CD4-positive, alpha-beta T cell treated with Interleukin-6 for 4 hours (primary cell): ENCODE results near the gene LMBR1L.
"Not testable (repeated sequence)": the region's sequence is repeated elsewhere in the genome, so short reads cannot be mapped to it uniquely, and the experiment has no call there.

Experiments
- DNase-seq: peaks from one replicate; pipeline ENCODE4 v3.0.0-alpha.2; 2020; ENCODE audit warnings: mixed read lengths

Gene LMBR1L

GRCh38 chr12:49079793-49080192, 30.9 kb downstream of the LMBR1L start:
- no peak for DNase-seq

- no peak for DNase-seq
Measured at GRCh38 chr12:49070971-49071370, 39.7 kb downstream of the LMBR1L start.

GRCh38 chr12:49069507-49070346, 40.9 kb downstream of the LMBR1L start, which contains the start of gene RHEBL1:
TSS of gene RHEBL1 (minus strand) at chr12:49069979. CDS start at chr12:49069785, 194 bp downstream.
- peak; percentile 99 for DNase-seq

- no peak for DNase-seq
Measured at GRCh38 chr12:49068879-49069506, 41.7 kb downstream of the LMBR1L start.

- no peak for DNase-seq
Measured at GRCh38 chr12:49066120-49066519, 44.5 kb downstream of the LMBR1L start.

- DNase-seq = no peak
Measured at GRCh38 chr12:49064767-49065152, 45.9 kb downstream of the LMBR1L start.

GRCh38 chr12:49061916-49062315, 48.7 kb downstream of the LMBR1L start:
- DNase-seq = not testable (repeated sequence)

- no peak for DNase-seq
Measured at GRCh38 chr12:49061157-49061650, 49.4 kb downstream of the LMBR1L start.

- DNase-seq = peak; percentile 91
Measured at GRCh38 chr12:49060237-49061156, 50.1 kb downstream of the LMBR1L start, which contains the start of gene KMT2D. TSS of gene KMT2D (minus strand) at chr12:49060794. CDS start at chr12:49055324, 5,470 bp downstream.

- DNase-seq = peak; percentile 29
Measured at GRCh38 chr12:49059299-49060171, 51.1 kb downstream of the LMBR1L start.

GRCh38 chr12:49059045-49059298, 51.7 kb downstream of the LMBR1L start:
- DNase-seq = no peak

- no peak for DNase-seq
Measured at GRCh38 chr12:49058366-49059044, 52.1 kb downstream of the LMBR1L start.

- DNase-seq = no peak
Measured at GRCh38 chr12:49057888-49058287, 52.8 kb downstream of the LMBR1L start.

- DNase-seq = peak; percentile 66
Measured at GRCh38 chr12:49055978-49056754, 54.5 kb downstream of the LMBR1L start.

- no peak for DNase-seq
Measured at GRCh38 chr12:49055092-49055491, 55.6 kb downstream of the LMBR1L start.

- DNase-seq = no peak
Measured at GRCh38 chr12:49054524-49054923, 56.1 kb downstream of the LMBR1L start.

GRCh38 chr12:49054096-49054495, 56.6 kb downstream of the LMBR1L start:
- DNase-seq = no peak

GRCh38 chr12:49052451-49053208, 58.0 kb downstream of the LMBR1L start:
- no peak for DNase-seq

GRCh38 chr12:49051777-49052438, 58.7 kb downstream of the LMBR1L start:
- DNase-seq = no peak
